NCI-H2029 treated with DMSO at 0.1 percent for 48 hours (cell line): Measurements from ENCODE around the gene CBLN1.
A peak's percentile ranks its signal among the peaks of the same experiment; 100 is the strongest.

Source experiments
- DNase-seq: peaks from one replicate; lab custom pipeline; 2025; lab: John Stamatoyannopoulos, UW

Gene CBLN1

DNA sequence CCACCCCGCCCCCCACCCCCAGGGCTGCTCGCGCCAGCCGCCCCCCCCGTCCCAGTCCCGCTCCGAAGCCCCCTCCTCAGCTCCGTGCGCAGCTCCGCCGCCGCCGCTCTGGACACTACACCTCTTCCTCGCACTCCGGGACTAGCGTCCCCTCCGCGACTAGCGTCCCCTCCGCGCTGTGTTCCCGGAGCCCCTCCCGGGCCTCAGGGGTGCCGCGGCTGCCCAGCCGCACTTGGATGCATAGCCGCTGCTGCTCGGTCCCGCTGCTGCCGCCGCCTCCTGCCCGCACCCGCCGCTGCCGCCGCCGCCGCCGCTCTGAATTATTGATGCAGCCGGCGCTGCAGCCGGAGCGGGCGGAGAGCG, at the start of gene CBLN1:
Gene CBLN1, minus strand, starts transcription at position 359 of the 363 bp plus-strand sequence. CDS start 373 bp downstream, outside the sequence.
- no peak for DNase-seq

- no peak for DNase-seq
These were observed 49.0 kb upstream of the CBLN1 start for GRCh38 chr16:49330562-49331201.

DNA sequence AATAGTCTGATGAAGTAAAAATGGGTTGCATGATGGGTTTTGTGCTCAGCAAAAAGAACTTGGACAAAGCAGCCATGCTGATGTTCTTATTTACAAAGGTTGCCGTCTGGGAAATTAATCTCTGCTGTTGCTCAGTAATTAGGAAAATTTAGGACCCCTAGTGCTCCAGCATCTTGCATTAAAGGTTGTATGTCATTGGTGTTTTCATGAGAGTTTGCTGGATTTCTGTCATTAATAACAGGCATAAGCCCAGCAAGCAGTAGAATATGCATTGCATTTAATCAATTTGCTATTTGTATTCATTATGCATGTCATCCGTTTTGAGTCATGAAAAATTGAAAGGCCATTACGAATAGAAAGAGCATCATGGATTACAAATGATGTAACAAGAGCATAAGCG, 46.7 kb upstream of the CBLN1 start:
- DNase-seq, result no peak

GRCh38 chr16:49327466-49327865, 45.8 kb upstream of the CBLN1 start:
- no peak for DNase-seq

DNA sequence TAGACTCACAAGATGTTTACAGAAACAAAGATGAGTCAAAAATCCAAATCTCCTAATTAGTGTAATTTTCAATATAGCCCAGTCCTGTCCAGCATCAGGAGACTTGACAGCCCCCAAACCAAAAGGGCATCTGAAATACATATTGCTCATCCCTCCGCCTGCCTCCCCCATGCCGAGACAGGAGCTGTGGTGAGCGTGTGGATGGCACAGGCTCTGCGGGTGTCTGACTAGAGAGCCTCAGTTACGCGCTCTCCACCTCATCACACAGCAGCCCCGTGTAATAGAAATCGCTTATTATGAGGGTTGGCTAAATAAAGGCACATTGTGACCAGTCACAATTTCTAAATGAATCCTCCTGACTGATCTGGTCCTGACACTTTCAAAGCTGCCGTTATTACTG, 43.1 kb upstream of the CBLN1 start:
- no peak for DNase-seq

- DNase-seq, result no peak
These were observed 34.0 kb upstream of the CBLN1 start for GRCh38 chr16:49315602-49316001.

DNA sequence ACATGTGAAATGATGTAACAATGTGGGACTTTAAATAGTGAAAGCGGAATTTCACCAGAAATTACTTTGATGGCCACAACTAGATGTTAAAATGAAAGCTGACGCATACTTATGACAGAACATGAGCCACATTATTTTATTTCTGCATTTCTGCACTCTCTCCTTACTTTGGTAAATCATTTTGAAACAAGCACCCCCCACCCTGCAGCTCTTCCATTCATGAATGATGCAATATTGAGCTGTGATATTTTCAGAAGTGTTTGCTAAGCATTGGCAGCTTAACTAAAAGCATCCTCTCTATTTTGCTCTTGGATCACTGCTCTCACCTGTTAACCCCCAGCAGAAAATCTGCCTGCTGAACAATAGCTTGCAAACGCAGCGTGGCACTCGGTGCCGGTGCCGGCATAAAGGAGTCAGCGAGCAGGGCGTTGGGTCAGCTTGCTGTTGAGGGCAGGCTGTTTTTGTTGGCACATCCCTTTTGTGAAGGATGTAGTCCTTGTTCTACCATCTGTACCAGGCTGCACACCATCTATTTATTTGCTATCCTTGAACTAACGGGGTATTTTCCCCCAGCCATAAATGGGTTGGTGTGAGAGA, 30.8 kb upstream of the CBLN1 start:
- peak; percentile 3 for DNase-seq

DNA sequence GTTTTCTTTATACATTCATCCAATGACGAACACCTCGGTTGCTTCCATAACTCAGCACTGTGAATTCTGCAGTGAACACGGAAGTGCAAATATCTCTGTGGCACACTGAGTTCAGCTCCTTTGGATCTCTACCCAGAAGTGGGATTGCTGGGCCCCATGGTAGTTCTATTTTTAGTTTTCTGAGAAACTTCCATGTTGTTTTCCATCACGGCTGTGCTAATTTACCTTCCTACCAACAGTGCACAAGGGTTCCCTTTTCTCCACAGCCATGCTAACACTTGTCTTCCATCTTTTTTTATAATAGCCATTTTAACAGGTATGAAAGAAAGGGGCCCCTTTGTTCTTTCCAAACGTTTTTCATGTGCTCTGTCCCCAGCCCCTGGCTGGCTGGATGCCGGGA, 30.2 kb upstream of the CBLN1 start:
- no peak for DNase-seq

DNA sequence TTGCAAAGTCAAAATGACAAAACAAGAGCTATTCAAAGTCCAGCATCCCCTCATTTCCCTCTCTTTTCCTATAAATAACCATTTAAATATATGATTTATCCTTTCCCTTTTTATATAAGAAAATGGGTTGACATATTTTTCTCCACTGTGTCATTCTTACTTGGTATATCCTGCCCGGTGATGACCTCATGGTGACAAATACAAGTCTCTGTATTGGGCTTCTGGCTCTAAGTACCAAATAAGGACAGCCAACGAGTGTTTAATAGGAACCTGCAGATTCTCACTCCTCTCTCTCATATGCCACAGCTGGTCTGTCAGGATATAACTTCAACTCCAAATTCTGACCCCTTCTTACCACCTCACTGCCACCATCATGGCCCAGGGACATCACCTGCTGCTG, 25.5 kb upstream of the CBLN1 start:
- DNase-seq, result no peak

DNA sequence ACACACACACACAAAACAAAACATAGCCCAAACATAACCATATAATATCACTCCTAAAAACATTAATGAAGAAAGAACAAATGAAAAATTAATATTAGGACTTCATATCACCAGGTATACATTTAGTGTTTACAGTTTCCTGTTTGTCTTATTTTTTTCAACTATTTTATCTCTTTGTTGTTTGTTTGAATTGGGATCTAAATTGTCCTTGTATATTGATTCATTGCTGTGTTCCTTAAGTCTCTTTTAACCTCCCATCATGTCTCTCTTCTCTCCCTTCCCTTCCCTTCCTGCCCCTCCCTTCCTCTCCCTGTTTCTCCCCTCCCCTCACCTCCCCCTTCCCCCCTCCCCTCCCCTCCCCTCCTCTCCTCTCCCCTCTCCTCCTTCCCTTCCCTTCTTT, 23.8 kb upstream of the CBLN1 start:
- no peak for DNase-seq

- no peak for DNase-seq
These were observed 10.8 kb upstream of the CBLN1 start for GRCh38 chr16:49292413-49292812.

DNA sequence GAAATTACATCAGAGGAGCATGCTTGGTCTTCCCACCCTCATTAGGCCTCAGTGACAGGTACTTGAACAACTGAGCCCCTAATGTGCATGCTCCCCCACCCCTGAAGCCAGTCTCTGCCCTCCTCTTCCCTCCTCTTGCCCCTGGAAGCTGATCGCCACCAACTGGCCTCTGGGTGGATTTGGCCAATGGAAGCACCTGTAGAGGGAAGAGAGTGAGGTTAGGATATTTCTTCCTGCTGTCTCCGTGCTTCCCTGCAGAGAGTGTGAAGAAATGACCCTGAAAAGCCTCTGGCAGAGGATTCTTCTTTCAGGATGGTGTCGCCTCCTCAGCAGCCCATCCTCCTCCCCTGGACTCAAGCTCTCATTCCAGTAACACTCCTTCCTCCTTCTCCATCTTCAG, 5.9 kb upstream of the CBLN1 start:
- no peak for DNase-seq

- no peak for DNase-seq
These were observed 3.3 kb upstream of the CBLN1 start for GRCh38 chr16:49284962-49285361.

- no peak for DNase-seq
These were observed 1.9 kb upstream of the CBLN1 start for GRCh38 chr16:49283376-49284049.

DNA sequence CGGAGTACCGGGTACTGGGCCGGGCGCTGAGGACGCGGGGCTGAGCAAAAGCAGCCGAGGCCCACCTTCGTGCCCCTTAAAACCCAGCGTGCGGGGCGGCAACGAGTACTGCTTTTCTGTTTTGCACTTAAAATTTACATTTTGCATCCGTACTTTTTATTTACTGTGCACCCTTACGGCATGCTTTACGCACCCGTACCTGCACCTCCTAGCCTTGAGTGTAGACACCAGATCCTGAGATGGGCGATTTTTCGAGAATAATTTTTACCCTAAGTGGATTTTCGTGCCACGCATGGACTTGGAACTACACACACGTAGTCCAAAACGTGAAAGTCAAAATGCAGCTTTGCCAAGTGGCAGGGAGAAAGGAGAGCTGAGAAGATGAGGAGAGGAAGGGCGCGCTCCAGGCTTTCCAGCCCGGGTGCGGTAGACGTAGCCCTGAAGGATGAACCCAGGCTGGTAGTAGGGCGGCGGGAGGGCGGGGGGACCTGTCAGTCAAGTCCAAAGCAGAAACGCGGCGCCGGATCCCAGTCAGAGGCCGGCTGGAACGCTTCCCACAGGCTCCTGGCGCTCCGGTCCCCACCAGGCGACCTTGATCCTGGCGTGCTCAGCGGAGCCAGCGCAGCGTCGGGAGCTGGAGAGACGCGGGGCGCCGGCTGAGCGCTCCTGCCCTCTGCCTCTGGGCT, 1.2 kb upstream of the CBLN1 start:
- no peak for DNase-seq

GRCh38 chr16:49281843-49282642, 405 bp upstream of the CBLN1 start:
- DNase-seq, result peak; percentile 42

DNA sequence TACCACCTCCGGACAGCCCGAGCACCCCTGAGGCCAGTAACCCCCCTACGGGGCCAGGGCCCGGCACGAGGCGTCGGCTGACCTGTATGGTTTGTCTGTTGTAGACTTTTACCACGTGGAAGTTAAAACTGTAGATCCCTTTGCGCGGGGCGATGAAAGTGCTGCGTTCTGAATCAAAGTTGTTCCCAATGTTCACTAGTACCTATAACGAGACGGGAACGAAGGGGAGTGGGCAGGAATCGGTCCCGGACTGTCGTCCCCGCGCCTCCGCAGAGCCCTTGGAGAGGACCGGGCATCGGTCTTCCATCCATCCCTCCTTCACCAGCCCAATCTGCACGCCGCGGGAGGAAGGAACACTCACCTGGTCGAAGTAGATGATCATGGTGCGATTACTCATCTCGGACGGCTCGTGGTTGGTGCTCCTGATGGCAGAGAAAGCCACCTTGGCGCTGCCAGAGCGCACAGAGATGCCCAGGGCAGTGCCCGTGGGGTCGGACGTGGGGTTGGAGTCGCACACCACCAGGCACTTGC, 732 bp downstream of the CBLN1 start:
- no peak for DNase-seq

- DNase-seq, result no peak
These were observed 1.4 kb downstream of the CBLN1 start for GRCh38 chr16:49280105-49280741.

DNA sequence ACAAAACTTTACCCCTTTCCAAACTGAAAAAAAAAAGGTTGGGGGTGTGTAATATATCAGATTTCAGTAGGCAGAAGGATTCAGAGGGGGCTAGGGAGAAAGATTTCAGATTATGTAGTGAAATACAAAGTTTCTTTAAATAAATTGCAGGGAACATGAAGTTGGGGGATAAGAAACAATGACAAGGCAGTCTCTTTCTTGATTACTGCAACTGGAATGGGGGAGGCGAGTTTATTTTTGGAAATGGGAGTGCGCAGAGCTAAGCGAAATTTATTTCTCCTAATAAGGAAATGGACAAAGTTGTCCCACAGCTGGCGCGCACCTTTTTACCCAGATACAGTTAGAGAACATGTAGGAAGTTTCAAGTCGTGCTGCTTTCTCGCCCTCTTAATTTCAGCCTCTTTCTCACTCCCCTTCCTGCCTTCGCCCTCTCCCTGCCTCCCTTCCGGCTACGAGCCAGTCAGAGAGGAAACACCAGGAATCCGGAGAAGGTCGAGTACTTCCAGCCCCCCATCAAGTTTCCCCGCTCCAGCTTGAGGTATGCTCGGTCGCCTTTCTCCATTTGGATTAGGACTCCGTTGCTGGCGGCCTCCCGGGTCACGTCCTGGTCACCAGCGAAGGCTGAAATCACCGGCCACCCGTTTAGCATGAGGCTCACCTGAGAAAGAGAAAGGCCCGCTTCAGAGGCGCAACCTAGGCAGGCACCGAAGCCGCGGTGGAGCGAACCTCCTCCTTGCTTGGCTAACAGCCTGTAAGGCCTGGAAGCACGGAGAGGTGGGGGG, 2.5 kb downstream of the CBLN1 start:
- no peak for DNase-seq

DNA sequence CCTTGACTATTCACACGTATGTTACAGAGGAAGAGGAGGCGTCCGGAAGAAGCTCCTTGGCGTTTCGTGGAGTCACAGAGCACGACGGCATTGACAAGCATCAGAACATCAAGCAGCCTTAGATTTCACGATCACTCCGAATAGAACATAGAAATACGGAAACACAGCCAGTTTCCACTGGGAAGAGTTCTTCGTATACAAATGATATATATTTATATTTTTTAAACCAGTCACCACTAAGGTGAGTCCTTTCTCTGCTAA, 3.1 kb downstream of the CBLN1 start:
- DNase-seq, result no peak
